ENCODE data around the gene ALDH3B1.
"Not testable (repeated sequence)": the region's sequence is repeated elsewhere in the genome, so short reads cannot be mapped to it uniquely, and the experiment has no call there.

- TF ChIP-seq CTCF, POLR2A (IDR thresholded peaks at IDR 0.05): not testable (repeated sequence)
These were observed 44.2 kb upstream of the ALDH3B1 start for GRCh38 chr11:67965830-67966348.

All from body of pancreas (tissue), 4 donors.